ENCODE data around the gene CD58.
"Not testable (repeated sequence)": the region's sequence is repeated elsewhere in the genome, so short reads cannot be mapped to it uniquely, and the experiment has no call there.

- TF ChIP-seq EZH2 (IDR thresholded peaks at IDR 0.05; ENCODE audit: low read length); CTCF (optimal IDR thresholded peaks at IDR 0.05 in 1 of 3, IDR thresholded peaks at IDR 0.05 in 1 of 3, conservative IDR thresholded peaks at IDR 0.05 in 1 of 3; ENCODE audit: extremely low read depth in 1 of 3, insufficient read depth in 2 of 3, low read length in 3 of 3): not testable (repeated sequence)
These were observed 48.3 kb upstream of the CD58 start for GRCh38 chr1:116619106-116619505.

All from keratinocyte (primary cell).